ENCODE results near the gene CEACAM19. TPM values are rescaled to one million over a fixed set of nuclear protein-coding genes. Genes with fewer than 3 reads are reported as not detected.

Gene CEACAM19
- total and polyA plus RNA-seq, 2 of the 4 experiments (the other 2 are of a cell fraction): 0.72 to 9.3 TPM

GRCh38 chr19:44642377-44642776 is 28.9 kb upstream of the CEACAM19 start:
- no peak for TF ChIP-seq MAFK (IDR thresholded peaks at IDR 0.05; ENCODE audit: low read depth, low read length)
- no peak for TF ChIP-seq RAD21 (IDR thresholded peaks at IDR 0.05; ENCODE audit: low read length)
- TF ChIP-seq RFX5 (IDR thresholded peaks at IDR 0.05; ENCODE audit: low read depth, low read length): no peak
- TF ChIP-seq RCOR1 (IDR thresholded peaks at IDR 0.05; ENCODE audit: insufficient replicate concordance, low read length): no peak
- TF ChIP-seq CHD1 (IDR thresholded peaks at IDR 0.05; ENCODE audit: low read depth, low read length): no peak
- TF ChIP-seq CEBPB (IDR thresholded peaks at IDR 0.05; ENCODE audit: low read depth, low read length): no peak
- TF ChIP-seq BHLHE40 (IDR thresholded peaks at IDR 0.05; ENCODE audit: low read depth, low read length): no peak
- TF ChIP-seq USF2 (IDR thresholded peaks at IDR 0.05; ENCODE audit: low read depth, low read length): no peak
- no peak for TF ChIP-seq MAZ (IDR thresholded peaks at IDR 0.05; ENCODE audit: borderline replicate concordance, low read depth, low read length)
- no peak for TF ChIP-seq SMC3 (IDR thresholded peaks at IDR 0.05; ENCODE audit: low read depth, low read length)
- TF ChIP-seq MXI1 (IDR thresholded peaks at IDR 0.05; ENCODE audit: borderline replicate concordance, low read depth, low read length): no peak
- no CpG with 5 or more reads among the region's 1 CpG for WGBS, 2 experiments (ENCODE audit: extremely low coverage in 2 of 2, insufficient read length in 1 of 2)
- H4K91ac ChIP-seq (ENCODE audit: insufficient read depth, low read depth, low read length): peak overlapping the region; percentile 53; the same call in 1 of the 2 replicates
- no peak for DNase-seq
- H3K27ac ChIP-seq (ENCODE audit: insufficient read depth, low read length): no peak overlapping the region
- H3K79me1 ChIP-seq (ENCODE audit: low read depth in 1 of 2, low read length in 2 of 2): peaks cover 18 to 38% of the 10 kb centered on the region in 2 experiments
- no peak overlapping the region for H3K14ac ChIP-seq (replicated peaks; ENCODE audit: low read depth, low read length)
- peaks cover 17% of the 10 kb centered on the region for H3K9me1 ChIP-seq (ENCODE audit: insufficient read depth, low read length)
- peaks cover 9% of the 10 kb centered on the region for H3K36me3 ChIP-seq (ENCODE audit: control insufficient read depth, insufficient read depth, low read length)
- ChIA-PET CTCF (interaction anchor here (1.0 kb wide), 1 partner anchor 71 kb away, joined by 3 read pairs; no protein-coding TSS in a partner anchor), POLR2A (ENCODE audit: unreplicated experiment) (no interaction called here)
- in situ Hi-C loops (cut with MboI; ENCODE audit: low sequenced_read_pairs) (no loop called here), dilution Hi-C loops (cut with HindIII; ENCODE audit: low sequenced_read_pairs, unreplicated experiment) (no loop called here), intact Hi-C loops (cut with micrococcal nuclease) (loop anchor here (5.0 kb wide), 1 partner anchor 40 kb away; no protein-coding TSS in a partner anchor)
- H2BK15ac ChIP-seq (ENCODE audit: low read depth, low read length): no peak overlapping the region
- no peak overlapping the region for H4K5ac ChIP-seq (ENCODE audit: low read depth, low read length)
- BruUV-seq (replicated peaks): no TSS peak
- H3K4me1 ChIP-seq (ENCODE audit: control insufficient read depth, insufficient read depth, low read length): peaks cover 6% of the 10 kb centered on the region; the same call in 1 of the 2 replicates
- no peak for ATAC-seq (ENCODE audit: low read depth)
- H3K18ac ChIP-seq (ENCODE audit: low read depth, low read length): no peak overlapping the region
- peak overlapping the region; percentile 69; the same call in 1 of the 2 replicates for H3K23ac ChIP-seq (ENCODE audit: low read depth, low read length)
- H2BK20ac ChIP-seq (ENCODE audit: low read depth, low read length): no peak overlapping the region
- peaks cover 26% of the 10 kb centered on the region for H4K20me1 ChIP-seq (ENCODE audit: insufficient read depth, low read length)
- no peaks in the 10 kb centered on the region for H3K9me3 ChIP-seq (ENCODE audit: control insufficient read depth, insufficient read depth, low read length)
- no peak overlapping the region for H3K56ac ChIP-seq (ENCODE audit: extremely low read depth, insufficient read depth, low read length)
- H3K4me3 ChIP-seq (ENCODE audit: insufficient read depth, low read depth, low read length): no peak overlapping the region
- no peak overlapping the region for H2BK5ac ChIP-seq (ENCODE audit: low read depth, low read length, poor library complexity, severe bottlenecking)
- peak overlapping the region; percentile 10; the same call in 1 of the 2 replicates for H2BK120ac ChIP-seq (ENCODE audit: low read depth, low read length)
- peak overlapping the region; percentile 39; the same call in 1 of the 2 replicates for H3K4ac ChIP-seq (ENCODE audit: low read depth, low read length)
- no peak overlapping the region for H3K9ac ChIP-seq (ENCODE audit: low read depth, low read length)
- H4K8ac ChIP-seq (ENCODE audit: low read depth in 2 of 2, low read length in 2 of 2): no peak overlapping the region
- no peak overlapping the region for H3K4me2 ChIP-seq (ENCODE audit: low read depth, low read length)
- H2AFZ ChIP-seq (replicated peaks; ENCODE audit: low read length, poor library complexity): no peak overlapping the region
- H3K27me3 ChIP-seq (ENCODE audit: control insufficient read depth, insufficient read depth, low read length): no peaks in the 10 kb centered on the region
- H2AK9ac ChIP-seq (replicated peaks; ENCODE audit: low read depth, low read length, poor library complexity): no peak overlapping the region
- H2AK5ac ChIP-seq (ENCODE audit: low read depth, low read length): peak overlapping the region; percentile 55; the same call in 1 of the 2 replicates

Measured in IMR-90 (cell line).